HL-60/S4 treated with retinoic acid at 250 ng/mL for 4 days and 3 days (cell line): ENCODE results near the gene SVIL.
"Not testable (repeated sequence)": the region's sequence is repeated elsewhere in the genome, so short reads cannot be mapped to it uniquely, and the experiment has no call there.

Experiments
- in situ Hi-C: fragments of 300-500 bp; cut with MboI; formaldehyde crosslinking; loops from 2 replicates; pipeline ENCODE4 v1.7.0; 2022; ENCODE audit warnings: low sequenced_read_pairs

The SVIL gene

DNA sequence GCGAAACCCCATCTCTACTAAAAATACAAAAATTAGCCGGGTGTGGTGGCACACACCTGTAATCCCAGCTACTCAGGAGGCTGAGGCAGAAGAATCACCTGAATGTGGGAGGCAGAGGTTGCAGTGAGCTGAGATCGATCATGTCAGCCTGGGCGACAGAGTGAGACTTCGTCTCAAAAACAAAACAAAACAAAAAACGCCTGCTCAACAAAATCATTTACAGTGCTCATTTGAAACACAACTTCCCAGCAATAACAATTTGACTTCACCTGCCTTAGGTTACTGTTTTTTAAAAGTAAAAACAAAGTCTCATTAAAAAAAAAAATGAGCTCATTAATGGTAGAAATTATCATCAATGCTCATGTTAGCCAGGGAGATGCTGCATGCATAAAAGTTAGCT, 10.4 kb downstream of the SVIL start:
- in situ Hi-C loops, result not testable (repeated sequence)

DNA sequence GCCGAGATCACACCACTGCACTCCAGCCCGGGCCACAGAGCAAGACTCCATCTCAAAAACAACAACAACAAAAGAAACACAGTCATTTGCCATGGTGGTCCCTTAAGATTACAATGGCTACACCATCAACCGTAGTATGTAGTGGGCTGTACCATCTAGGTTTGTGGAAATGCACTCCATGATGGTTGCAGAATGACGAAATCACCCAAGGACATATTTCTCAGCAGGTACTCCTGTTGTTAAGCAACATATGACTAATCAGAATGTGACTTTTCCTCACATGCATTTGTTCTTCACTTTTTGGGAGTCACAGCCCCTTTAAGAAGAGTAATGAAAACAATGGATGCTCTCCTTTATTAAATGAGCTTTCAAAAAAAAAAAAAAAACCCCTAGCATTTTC, 11.0 kb downstream of the SVIL start:
- in situ Hi-C loops, result no loop called here

DNA sequence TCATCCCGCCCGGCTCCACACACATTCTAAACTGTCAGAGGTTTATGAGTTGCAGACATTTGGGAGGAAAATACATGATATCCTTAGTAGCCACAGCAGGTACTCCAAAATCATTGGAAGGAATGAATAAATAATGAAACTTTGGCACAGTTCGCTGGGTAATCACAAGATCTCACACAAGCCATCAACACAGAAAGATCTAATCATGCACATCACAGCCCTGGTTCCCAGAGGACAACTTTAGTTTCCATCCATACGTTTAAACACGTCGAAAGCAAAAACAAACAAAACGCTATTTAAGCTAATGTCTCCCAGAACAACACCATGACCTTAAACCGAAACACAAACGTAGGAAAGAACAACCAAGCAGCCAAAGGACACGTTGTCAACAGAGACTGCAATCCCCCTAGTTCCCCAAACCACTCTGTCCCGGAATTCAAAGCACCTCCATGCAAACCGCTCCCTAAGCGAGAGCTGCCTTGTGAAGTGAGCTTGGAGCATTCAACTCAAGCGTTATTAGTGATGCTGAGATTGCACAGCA, 12.3 kb downstream of the SVIL start:
- in situ Hi-C loops, result no loop called here

DNA sequence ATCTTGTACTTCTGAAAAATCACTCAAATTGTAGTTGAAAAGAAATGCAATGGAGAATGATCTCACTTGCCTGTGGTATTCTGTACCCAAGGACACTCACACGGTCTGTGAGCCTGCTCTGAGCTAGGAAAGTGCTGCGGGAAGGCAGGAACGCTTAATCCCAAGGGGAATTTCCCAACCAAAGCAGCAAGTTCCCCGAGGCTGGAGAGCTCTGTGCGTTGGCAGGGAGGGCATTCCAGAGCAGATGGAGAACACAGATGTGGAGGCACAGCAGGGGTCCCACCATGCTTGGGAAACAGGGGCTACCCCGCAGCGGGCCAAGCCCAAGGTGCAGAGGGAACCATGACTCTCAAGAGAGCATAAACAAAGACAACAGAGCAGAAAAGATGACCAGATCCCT, 13.6 kb downstream of the SVIL start:
- in situ Hi-C loops, result no loop called here

DNA sequence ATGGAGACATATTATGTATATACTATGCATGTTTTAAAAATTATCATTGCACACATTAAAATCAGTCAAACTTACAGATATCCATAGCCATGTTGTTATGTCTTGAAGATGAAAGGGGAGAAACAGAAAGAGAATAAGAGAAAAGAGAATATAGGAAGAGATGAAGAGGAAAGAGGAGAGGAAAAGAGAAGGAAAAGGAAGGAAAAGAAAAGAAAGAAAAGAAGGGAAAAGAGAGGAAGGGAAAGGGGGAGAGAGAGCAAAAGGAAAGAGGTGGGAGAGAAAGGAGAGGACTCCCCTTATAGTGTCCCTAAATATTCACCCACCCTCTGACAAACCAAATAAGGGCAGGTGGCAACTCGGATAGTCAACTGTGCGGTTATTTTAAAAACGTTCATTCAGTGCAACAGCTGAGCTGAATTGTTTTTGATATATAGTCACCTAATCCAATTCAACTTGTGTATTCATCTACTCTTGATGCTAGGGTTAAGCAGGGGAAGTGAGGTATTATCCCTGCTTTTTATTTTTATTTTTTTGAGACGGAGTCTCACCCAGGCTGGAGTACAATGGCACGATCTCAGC, 14.6 kb downstream of the SVIL start:
- in situ Hi-C loops, result no loop called here

DNA sequence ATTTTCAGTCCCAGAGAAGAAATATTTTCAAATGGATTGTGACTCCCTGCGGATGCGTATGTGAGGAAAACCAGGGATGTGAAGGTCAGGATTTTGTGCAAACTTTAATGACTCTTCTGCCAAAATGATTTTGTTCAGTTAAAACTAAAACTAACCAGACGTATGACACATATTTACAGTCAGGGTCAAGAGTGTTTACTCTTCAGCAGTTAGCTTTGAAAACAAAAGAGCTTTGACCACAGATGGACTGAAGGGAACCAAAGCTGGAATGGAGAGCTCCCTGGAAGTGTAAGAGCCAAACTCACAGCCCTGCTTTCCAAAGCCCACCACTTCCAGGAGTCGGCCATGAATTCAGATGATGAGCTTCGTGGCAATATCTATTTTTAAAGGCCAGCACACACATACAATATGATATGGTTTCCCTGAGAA, 15.5 kb downstream of the SVIL start:
- in situ Hi-C loops, result no loop called here

DNA sequence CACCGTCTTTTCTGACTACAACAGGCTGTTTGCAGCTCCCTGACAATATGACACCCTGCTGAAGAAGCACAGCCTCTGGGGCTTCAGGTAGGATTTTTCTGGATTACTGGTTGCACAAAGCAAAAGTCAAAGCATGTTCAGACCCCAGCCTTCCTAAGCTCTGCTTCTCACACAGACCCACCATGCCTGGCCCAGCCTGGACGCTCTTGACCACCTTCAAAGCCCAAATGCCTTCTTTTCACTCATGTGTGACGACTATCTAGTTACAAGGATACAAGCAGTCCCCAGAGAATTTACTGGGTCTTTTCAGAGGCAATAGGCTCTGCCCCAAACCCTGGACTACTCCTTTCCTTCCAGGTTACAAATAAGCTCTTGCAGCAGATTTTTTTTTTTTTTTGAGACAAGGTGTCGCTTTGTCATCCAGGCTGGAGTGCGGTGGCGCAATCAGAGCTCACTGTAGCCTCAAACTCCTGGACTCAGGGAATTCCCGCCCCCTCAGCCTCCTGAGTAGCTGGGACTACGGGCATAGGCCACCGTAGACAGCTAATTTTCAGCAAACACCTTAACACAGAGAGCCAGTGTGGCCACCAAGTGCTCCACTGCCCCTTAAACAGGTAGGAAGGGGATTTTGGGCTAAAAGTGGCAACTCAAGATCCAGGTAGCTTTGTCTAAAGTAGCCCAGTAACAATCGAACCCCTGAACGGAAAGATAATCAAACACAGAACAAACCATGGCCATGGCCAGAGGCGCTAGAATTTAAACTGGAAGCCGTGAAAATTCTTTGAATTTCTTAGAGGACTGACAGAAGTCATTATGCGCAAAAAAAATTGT, 16.2 kb downstream of the SVIL start:
- in situ Hi-C loops, result no loop called here

DNA sequence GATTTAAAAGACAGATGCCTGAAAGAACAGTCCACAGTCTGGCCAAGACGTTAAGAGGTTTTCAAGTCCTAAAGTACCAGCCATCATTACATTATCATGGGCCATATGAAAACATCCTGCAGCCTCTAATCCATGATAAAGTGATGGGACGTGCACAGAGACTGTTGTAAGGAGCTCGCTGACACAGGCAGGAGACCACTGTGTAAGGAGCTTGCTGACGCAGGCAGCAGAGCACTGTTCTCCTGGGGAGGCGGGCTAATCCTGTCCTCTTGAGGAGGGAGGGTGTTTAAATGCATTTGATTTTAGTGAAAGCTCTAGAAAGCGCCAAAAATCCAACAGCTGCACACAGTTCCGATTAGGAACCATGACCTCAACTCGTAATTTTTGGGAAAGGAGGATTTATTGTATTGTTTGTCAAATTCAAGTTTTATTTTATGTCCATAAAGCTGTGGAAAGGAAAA, 16.9 kb downstream of the SVIL start:
- in situ Hi-C loops, result no loop called here

DNA sequence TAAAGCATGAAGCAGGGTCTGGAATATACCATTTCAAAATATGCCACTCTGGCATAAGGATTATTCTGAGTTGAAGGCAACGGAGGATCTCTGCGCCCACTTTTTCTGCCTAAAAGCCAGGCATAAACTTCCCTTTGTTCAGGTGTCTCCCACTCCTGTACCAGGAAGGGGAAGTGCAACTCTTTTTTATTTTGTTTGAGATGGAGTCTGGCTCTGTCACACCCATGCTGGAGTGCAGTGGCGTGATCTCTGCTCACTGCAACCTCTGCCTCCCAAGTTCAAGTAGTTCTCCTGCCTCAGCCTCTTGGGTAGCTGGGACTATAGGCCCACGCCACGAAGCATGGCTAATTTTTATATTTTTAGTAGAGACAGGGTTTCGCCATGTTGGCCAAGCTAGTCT, 18.2 kb downstream of the SVIL start:
- in situ Hi-C loops, result no loop called here

DNA sequence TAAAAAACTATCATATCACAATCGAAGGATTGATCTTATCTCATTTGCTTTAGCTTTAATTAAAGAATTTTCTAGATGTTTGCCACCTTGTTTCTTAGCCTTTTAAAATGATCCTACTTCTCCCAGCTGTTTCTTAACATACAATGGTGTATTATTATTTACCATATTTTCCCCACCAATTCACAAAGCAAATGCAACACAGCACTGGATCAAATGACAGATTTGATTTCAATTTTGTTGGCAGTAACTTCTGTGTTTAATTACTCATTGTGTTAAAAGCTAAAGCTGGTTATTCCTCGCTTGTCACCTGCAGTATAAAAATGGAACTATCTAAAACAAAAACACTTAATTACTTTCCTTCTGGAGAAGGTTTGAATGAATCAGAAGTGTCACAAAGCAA, 19.6 kb downstream of the SVIL start:
- in situ Hi-C loops, result no loop called here

DNA sequence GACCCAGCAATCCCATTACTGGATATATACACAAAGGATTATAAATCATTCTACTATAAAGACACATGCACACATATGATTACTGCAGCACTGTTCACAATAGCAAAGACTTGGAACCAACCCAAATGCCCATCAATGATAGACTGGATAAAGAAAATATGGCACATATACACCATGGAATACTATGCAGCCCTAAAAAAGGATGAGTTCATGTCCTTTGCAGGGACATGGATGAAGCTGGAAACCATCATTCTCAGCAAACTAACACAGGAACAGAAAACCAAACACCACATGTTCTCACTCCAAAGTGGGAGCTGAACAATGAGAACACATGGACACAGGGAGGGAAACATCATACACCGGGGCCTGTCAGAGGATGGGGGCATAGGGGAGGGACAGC, 20.5 kb downstream of the SVIL start:
- in situ Hi-C loops, result not testable (repeated sequence)

DNA sequence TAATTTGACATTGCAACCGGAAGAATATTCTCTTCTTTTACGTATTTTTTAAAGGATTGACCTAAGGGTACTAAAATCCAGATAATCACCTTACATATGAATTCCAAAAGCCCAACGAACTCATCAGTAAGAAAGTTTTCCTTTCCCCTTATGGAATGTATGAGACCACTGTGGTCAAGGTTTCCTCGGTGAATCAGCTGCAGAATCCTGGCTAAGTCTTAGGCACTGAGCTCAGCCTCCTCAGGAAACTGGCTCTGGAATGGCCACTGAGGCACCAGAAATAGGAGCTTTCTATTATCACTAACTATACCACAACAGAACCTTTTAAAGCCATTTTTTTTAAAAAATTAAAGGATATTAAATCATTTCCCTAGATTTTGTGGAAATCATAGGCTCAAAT, 21.0 kb downstream of the SVIL start:
- in situ Hi-C loops, result no loop called here

DNA sequence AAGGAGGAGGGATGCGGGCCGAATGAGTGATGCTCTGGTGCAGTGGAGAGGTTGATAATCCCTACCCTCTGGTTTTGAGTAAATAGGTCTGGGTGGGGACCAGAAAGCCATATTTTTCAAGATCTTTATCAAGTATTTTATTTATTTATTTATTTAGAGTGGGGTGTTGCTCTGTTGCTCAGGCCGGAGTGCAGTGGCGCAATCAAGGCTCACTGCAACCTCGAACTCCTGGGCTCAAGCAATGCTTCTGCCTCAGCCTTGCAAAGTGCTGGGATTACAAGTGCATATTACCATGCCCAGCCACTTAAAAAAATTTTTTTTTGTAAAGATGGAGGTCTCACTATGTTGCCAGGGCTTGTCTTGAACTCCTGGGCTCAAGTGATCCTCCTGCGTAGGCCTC, 21.6 kb downstream of the SVIL start:
- in situ Hi-C loops, result no loop called here

DNA sequence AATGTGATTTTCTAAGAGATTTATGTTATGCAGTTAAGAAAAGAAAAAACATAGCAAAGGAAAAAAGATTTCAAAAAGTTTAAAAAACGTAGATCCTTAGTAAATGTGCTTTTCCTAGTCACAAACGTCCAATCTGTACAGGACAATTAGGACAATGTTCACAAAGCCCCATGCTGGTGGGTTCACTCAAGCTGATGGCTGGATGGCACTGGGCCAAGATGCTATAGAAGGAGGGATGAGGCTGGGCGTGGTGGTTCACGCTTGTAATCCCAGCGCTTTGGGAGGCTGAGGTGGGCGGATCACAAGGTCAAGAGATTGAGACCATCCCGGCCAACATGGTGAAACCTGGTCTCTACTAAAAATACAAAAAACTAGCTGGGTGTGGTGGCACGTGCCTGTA, 22.1 kb downstream of the SVIL start:
- in situ Hi-C loops, result no loop called here

DNA sequence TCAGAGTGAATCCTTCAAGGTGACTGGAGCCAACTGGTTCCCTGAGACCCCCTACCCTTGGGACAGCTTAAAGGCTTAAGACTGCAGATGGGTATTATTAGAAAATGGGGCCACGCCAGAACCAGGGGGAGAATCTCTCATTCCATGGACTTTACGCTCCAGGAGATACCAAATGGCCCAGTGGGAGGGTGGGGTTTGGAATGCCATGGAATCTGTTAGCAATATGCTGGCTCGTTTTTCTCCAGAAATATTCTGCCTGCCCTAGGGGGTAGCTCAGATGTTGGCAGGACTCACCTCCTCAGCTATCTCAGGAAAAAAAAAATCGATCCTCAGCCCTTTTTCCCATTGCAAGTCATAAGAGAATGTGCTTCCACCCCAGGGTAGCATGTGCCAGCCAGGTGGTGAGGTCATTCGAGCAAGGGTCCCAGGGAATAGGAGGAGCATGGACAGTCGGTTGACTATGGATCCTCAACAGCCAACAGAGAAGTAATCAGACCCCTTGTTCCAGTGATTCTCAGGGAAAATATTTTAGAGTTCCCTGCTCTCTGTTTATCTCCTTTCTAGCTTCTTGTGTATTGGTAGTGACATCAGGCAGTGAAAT, 22.9 kb downstream of the SVIL start:
- in situ Hi-C loops, result no loop called here

DNA sequence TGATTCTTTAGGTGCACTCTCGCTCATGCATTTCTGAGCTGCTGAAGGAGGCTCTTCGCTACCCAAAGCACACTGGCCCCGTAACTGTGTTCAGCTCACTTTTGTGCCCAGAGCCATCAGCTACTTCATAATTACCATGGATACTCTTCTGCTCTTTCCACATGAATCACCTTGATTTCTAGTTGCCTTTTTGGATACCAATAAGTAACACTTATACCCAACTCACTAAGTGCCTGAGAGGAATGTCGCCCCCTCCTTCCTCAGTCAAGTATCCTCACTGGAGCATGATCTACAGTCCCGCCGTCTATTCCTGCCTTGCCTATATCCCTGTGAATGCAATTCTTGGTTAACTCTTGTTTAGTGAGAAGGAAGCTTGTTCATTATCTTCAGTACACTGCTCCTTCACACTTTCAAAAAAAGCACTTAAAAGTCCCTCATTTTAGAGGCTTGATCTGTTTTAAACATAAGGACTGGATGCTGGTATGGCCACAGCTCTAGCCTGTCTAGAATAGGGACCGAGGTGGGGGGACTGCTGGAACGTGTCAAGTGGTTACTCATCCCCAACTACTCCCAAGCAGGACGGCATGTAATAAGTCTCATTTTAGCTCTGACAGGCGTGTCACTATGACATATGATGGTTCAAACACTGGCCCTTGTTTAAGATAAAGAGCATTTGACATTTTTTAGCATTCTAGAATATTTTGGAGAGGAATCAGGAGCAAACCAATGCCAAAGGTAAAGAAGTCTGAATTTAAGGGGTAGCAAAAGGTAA, 23.7 kb downstream of the SVIL start:
- in situ Hi-C loops, result no loop called here

DNA sequence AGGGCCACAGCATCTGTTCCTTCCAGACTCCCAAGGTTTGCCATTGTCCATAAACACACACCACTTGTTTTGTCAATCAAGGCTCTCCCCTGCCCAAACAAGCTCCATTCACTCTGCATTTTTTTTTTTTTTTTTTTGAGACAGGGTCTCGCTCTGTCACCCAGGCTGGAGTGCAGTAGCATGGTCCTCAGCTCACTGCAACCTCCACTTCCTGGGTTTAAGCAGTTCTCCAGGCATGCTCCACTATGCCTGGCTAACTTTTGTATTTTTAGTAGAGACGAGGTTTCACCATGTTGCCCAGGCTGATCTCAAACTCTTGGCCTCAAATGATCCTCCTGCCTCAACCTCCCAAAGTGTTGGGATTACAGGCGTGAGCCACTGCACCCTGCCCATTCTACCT, 24.4 kb downstream of the SVIL start:
- in situ Hi-C loops, result not testable (repeated sequence)

DNA sequence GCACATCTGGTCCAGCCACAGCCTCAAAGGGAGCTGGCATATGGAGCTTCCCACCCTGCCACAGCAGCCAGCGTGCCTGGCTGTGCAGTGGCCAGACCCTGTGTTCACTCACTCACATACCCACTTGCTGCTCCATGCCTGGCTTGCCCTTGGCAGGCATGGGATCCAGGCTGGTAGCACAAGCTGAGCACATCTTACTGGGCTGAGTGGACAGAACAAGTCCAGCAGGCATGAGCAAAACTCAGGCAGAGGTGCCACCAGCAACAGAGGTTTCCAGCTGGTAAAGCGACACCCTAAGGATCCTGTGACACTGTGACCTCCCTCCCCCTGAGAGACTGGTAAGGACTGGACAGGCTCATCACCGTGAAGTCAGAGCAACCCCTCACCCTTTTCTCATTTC, 25.1 kb downstream of the SVIL start:
- in situ Hi-C loops, result no loop called here

DNA sequence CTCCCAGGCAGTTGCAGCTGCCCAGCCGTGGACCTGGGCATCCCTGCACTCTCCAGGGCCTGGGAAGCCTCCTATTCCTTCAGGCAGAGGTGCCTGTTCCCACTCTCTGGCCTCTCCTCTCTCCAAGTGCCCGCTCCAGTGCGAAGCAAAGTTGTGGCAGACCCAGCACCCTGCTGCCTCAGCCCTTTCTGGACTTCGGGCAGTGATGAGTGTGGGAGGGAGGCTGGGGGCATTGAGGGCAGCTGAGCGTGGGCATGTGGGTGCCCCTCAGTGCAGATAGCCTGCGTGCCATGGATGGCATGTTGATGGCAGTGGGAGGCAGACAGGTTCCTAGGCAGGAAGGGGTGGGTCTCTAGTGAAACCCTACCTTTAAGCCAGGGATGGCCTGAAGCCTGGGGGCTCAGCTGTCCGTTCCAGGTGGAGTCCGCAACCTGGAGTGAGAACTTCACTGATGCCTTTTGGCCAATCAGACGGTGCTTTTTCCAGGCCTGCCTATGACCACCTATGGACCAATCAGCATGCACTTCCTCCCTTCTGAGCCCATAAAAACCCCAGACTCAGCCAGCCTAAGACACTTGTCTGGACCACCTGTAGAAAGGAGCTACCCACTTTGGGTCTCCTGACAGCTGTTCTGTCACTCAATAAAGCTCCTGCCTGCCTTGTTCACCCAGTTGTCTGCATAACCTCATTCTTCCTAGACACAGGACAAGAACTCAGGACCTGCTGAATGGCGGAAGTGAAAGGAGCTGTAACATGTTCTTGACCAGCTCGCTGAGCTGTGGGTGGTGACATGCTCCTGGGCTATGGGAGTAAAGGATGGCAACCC, 26.1 kb downstream of the SVIL start:
- in situ Hi-C loops, result no loop called here

DNA sequence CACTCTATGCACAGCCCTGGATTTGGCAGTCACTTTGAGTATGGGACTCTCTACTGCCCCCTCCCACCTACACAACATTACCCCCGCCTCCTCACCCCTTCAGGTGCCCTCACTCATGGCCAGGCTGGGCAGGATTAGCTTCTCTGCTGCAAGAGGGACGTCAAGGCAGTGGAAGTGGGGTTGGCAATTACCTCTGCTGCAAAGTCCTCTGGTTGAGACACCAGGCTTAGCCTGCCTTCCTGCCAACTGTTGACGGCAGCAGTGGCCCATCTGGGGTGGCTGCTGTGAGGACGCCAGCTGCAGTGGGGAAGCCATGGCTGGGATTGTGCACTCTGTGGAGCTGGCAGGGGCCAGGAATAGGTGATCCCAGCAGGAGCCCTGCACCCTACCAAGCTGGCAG, 26.7 kb downstream of the SVIL start:
- in situ Hi-C loops, result no loop called here
